ENCODE measurements around the gene BNIPL.

The BNIPL gene

DNA sequence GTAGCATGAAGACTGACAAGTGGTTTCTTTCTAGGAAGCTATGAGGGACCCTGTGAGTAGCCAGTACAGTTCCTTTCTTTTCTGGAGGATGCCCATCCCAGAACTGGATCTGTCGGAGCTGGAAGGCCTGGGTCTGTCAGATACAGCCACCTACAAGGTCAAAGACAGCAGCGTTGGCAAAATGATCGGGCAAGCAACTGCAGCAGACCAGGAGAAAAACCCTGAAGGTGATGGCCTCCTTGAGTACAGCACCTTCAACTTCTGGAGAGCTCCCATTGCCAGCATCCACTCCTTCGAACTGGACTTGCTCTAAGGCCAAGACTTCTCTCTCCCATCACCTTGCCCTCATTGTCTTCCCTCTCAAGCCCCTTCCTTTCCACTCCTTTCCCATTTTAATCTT, 30.8 kb downstream of the BNIPL start:
- in situ Hi-C loops (cut with HindIII; ENCODE audit: low pct_unique_long_range_greater_than_20kb, low sequenced_read_pairs) = no loop called here
- TF ChIP-seq JUND (IDR thresholded peaks at IDR 0.05; ENCODE audit: low read depth) = no peak

DNA sequence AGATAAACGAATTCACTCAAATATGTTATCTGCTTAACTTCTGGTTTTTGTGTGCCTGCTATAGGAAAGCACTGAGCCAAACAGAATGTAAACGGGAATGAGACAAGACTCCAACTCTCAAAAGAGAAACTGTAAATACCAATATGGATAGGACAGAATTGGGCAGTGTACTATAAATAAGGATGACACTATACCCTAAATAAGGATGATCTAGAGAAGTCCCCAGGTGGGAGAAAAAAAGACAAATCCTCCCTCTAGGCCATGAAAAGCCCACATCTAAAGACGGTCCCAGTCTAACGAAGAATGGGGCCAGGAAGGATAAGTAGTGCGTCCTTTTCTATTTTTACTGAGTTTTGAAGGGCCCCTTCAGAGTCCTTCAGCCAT, 32.7 kb downstream of the BNIPL start:
- DNase-seq (ENCODE audit: low read depth in 1 of 2, low spot score in 1 of 2) = no peak
- TF ChIP-seq JUND (IDR thresholded peaks at IDR 0.05; ENCODE audit: low read depth) = no peak
- in situ Hi-C loops (cut with HindIII; ENCODE audit: low pct_unique_long_range_greater_than_20kb, low sequenced_read_pairs) = no loop called here

More for the DNA sequence above, 30.8 kb downstream of the BNIPL start:
- no peak for DNase-seq (ENCODE audit: low read depth in 1 of 2, low spot score in 1 of 2)

DNA sequence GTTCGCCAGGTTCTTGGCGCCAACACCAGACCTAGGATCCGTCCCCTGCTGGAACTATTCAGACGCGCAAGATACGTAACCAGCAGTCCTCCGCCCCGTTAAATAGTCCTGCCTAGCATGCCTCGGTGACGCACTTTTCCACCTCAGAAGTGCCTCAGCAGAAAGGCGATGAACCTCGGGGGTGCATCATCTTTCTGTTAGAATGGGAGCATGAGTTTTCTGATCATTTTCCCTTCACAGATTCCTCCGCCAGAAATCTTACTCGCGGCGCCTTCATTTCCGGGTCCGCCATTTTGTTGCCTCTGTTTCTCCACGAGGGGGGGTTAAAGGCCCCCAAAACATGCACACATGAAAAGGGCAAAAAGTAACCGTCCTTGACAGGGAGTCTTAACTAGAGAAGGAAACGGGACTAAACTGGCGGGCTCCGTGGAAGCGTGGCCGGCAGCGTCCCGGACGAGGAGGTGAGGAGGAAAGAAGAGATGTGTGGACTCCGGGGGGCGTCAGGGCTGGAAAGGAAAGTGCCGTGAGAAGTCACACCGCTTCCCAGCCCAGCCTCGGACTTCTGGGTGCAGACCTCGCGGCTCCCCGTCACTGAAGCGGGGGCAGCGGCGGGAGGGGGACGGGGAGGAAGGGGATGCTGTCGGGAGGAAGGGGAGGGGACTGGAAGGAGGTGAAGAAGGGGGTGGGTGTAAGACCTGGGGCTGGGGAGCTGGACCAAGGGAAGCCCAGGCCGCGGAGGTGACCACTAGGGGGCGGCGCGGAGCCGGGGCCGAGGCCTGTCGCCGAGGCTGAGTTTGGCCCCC, 34.3 kb downstream of the BNIPL start, which contains the start of gene GABPB2:
Gene GABPB2, plus strand, starts transcription at position 288 of the 803 bp plus-strand sequence. CDS start 17,429 bp downstream, outside the sequence.
- in situ Hi-C loops (cut with HindIII; ENCODE audit: low pct_unique_long_range_greater_than_20kb, low sequenced_read_pairs) = no loop called here
- TF ChIP-seq JUND (IDR thresholded peaks at IDR 0.05; ENCODE audit: low read depth) = peak; percentile 71
- DNase-seq (ENCODE audit: low read depth in 1 of 2, low spot score in 1 of 2) = peak; percentile 83 to 97

DNA sequence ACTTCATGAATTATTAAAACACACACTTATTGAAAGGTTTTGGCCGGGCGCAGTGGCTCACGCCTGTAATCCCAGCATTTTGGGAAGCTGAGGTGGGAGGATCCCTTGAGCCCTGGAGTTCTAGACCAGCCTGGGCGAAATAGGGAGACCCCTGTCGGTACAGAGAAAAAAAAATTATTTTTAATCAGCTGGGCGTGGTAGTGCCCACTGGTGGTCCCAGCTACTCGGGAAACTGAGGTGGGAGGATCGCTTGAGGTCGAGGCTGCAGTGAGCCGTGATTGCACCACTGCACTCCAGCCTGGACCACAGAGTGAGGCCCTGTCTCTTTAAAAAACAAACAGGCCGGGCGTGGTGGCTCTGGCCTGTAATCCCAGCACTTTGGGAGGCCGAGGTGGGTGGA, 35.8 kb downstream of the BNIPL start:
- in situ Hi-C loops (cut with HindIII; ENCODE audit: low pct_unique_long_range_greater_than_20kb, low sequenced_read_pairs) = no loop called here
- no peak for TF ChIP-seq JUND (IDR thresholded peaks at IDR 0.05; ENCODE audit: low read depth)
- DNase-seq (ENCODE audit: low read depth in 1 of 2, low spot score in 1 of 2) = no peak

DNA sequence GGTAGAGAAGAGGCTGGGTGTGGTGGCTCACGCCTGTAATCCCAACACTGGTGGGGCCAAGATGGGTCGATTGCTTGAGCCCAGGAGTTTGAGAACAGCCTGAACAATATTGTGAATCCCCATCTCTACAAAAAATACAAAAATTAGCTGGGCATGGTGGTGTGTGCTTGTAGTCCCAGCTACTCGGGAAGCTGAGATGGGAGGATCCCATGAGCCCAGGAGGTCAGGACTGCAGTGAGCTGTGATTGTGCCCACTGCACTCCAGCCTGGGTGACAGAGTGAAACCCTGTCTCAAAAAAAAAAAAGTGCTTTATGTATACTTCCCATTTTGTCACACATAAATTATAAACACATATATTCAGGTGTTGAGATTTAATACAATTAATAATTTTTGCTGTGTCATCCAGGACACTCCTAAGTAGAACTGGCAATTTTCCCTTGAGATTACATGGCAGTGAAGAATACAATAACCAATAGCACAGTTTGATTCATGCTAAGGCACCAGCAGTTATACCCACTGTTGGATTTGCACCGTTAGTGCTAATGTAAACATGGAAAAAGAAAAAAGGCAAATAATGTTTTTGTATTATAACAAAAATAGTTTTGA, 49.7 kb downstream of the BNIPL start:
- in situ Hi-C loops (cut with HindIII; ENCODE audit: low pct_unique_long_range_greater_than_20kb, low sequenced_read_pairs) = no loop called here
- TF ChIP-seq JUND (IDR thresholded peaks at IDR 0.05; ENCODE audit: low read depth) = no peak
- no peak for DNase-seq (ENCODE audit: low read depth in 1 of 2, low spot score in 1 of 2)
